ENCODE data around the gene TSPAN7. TPM values are rescaled to one million over a fixed set of nuclear protein-coding genes. Genes with fewer than 3 reads are reported as not detected.
A peak's percentile ranks its signal among the peaks of the same experiment; 100 is the strongest.

The TSPAN7 gene
- total and polyA plus RNA-seq, 7 experiments from 2014 or later = 0.27 to 1.3 (median 0.48) TPM; not detected in 2

GRCh38 chrX:38669428-38669827, 108.1 kb downstream of the TSPAN7 start:
- Mint-ChIP-seq H3K9me3 (no peaks in the 10 kb centered on the region), H3K4me1 (peaks cover 0 to 7% (median 6%) of the 10 kb centered on the region in 7 donors), H3K27me3 (peaks cover 0 to under 1% (median 0%) of the 10 kb centered on the region in 5 donors), H3K27ac (peak overlapping the region in 3 of 9 donors; percentile 31 to 48 (median 42)), H3K4me3 (peak overlapping the region in 1 of 10 donors; percentile 32), H3K36me3 (no peaks in the 10 kb centered on the region)
- ATAC-seq = peak; percentile 29
- Histone ChIP-seq H3K4me1 (ENCODE audit: control insufficient read depth in 2 of 2, insufficient read depth in 2 of 2, low read length in 2 of 2) (no peaks in the 10 kb centered on the region), H3K36me3 (ENCODE audit: control insufficient read depth in 2 of 3, insufficient read depth in 3 of 3, low read length in 3 of 3) (no peaks in the 10 kb centered on the region), H3K4me3 (ENCODE audit: low read length) (no peak overlapping the region), H3K27me3 (ENCODE audit: control insufficient read depth in 2 of 2, insufficient read depth in 2 of 2, low read length in 2 of 2) (no peaks in the 10 kb centered on the region), H3K27ac (ENCODE audit: low read depth, low read length) (no peak overlapping the region), H3K9me3 (ENCODE audit: control insufficient read depth in 2 of 3, low read length in 3 of 3) (no peaks in the 10 kb centered on the region)
- POLR2A ChIA-PET = no interaction called here
- intact Hi-C loops (cut with micrococcal nuclease) = loop anchor here (10.0 kb wide), 3 partner anchors 85 to 485 kb away; no protein-coding TSS in a partner anchor
- DNase-seq = peak in 5 of 9 donors; percentile 18 to 39 (median 20)
- CTCF ChIA-PET = no interaction called here

GRCh38 chrX:38672646-38673045, 111.3 kb downstream of the TSPAN7 start:
- Mint-ChIP-seq H3K9me3 (no peaks in the 10 kb centered on the region), H3K27ac (no peak overlapping the region), H3K36me3 (no peaks in the 10 kb centered on the region), H3K4me1 (peaks cover 0 to 9% (median 6%) of the 10 kb centered on the region in 7 donors), H3K27me3 (peaks cover 0 to 3% (median 0%) of the 10 kb centered on the region in 5 donors), H3K4me3 (no peak overlapping the region)
- CTCF ChIA-PET = interaction anchor here (0.6 kb wide), 2 partner anchors 13 to 1219 kb away, joined by 4 read pairs; no protein-coding TSS in a partner anchor
- Histone ChIP-seq H3K4me1 (ENCODE audit: control insufficient read depth in 2 of 2, insufficient read depth in 2 of 2, low read length in 2 of 2) (no peaks in the 10 kb centered on the region), H3K27me3 (ENCODE audit: control insufficient read depth in 2 of 2, insufficient read depth in 2 of 2, low read length in 2 of 2) (no peaks in the 10 kb centered on the region), H3K4me3 (ENCODE audit: low read length) (no peak overlapping the region), H3K36me3 (ENCODE audit: control insufficient read depth in 2 of 3, insufficient read depth in 3 of 3, low read length in 3 of 3) (no peaks in the 10 kb centered on the region), H3K27ac (ENCODE audit: low read depth, low read length) (no peak overlapping the region), H3K9me3 (ENCODE audit: control insufficient read depth in 2 of 3, low read length in 3 of 3) (no peaks in the 10 kb centered on the region)
- POLR2A ChIA-PET = no interaction called here
- no peak for DNase-seq
- intact Hi-C loops (cut with micrococcal nuclease) = no loop called here
- ATAC-seq = no peak

GRCh38 chrX:38675856-38676255, 114.5 kb downstream of the TSPAN7 start:
- Histone ChIP-seq H3K9me3 (ENCODE audit: control insufficient read depth in 2 of 3, low read length in 3 of 3) (no peaks in the 10 kb centered on the region), H3K36me3 (ENCODE audit: control insufficient read depth in 2 of 3, insufficient read depth in 3 of 3, low read length in 3 of 3) (no peaks in the 10 kb centered on the region), H3K27ac (ENCODE audit: low read depth, low read length) (no peak overlapping the region), H3K4me1 (ENCODE audit: control insufficient read depth in 2 of 2, insufficient read depth in 2 of 2, low read length in 2 of 2) (no peaks in the 10 kb centered on the region), H3K4me3 (ENCODE audit: low read length) (no peak overlapping the region), H3K27me3 (ENCODE audit: control insufficient read depth in 2 of 2, insufficient read depth in 2 of 2, low read length in 2 of 2) (no peaks in the 10 kb centered on the region)
- Mint-ChIP-seq H3K9me3 (no peaks in the 10 kb centered on the region), H3K27ac (peak overlapping the region in 1 of 9 donors; percentile 4), H3K4me1 (peaks cover 0 to 8% (median 0%) of the 10 kb centered on the region in 7 donors), H3K4me3 (no peak overlapping the region), H3K36me3 (no peaks in the 10 kb centered on the region), H3K27me3 (peaks cover 0 to 5% (median 2%) of the 10 kb centered on the region in 5 donors)
- ChIA-PET CTCF (no interaction called here), POLR2A (no interaction called here)
- DNase-seq (no peak), ATAC-seq (no peak)
- intact Hi-C loops (cut with micrococcal nuclease) = no loop called here

- peaks cover 0 to 8% (median 0%) of the 10 kb centered on the region in 7 donors for H3K4me1 Mint-ChIP-seq
- intact Hi-C loops (cut with micrococcal nuclease) = no loop called here
- no peaks in the 10 kb centered on the region for H3K27me3 ChIP-seq (ENCODE audit: control insufficient read depth in 2 of 2, insufficient read depth in 2 of 2, low read length in 2 of 2)
- ChIA-PET POLR2A (no interaction called here), CTCF (no interaction called here)
- no peaks in the 10 kb centered on the region for H3K9me3 Mint-ChIP-seq
- H3K4me3 Mint-ChIP-seq = no peak overlapping the region
- H3K27ac ChIP-seq (ENCODE audit: low read depth, low read length) = no peak overlapping the region
- no peaks in the 10 kb centered on the region for H3K36me3 ChIP-seq (ENCODE audit: control insufficient read depth in 2 of 3, insufficient read depth in 3 of 3, low read length in 3 of 3)
- H3K4me3 ChIP-seq (ENCODE audit: low read length) = no peak overlapping the region
- H3K36me3 Mint-ChIP-seq = no peaks in the 10 kb centered on the region
- no peaks in the 10 kb centered on the region for H3K9me3 ChIP-seq (ENCODE audit: control insufficient read depth in 2 of 3, low read length in 3 of 3)
- H3K4me1 ChIP-seq (ENCODE audit: control insufficient read depth in 2 of 2, insufficient read depth in 2 of 2, low read length in 2 of 2) = no peaks in the 10 kb centered on the region
- no peak overlapping the region for H3K27ac Mint-ChIP-seq
- DNase-seq (no peak), ATAC-seq (no peak)
- H3K27me3 Mint-ChIP-seq = peaks cover 0 to 9% (median 2%) of the 10 kb centered on the region in 5 donors
Observed at GRCh38 chrX:38678183-38678582, 116.8 kb downstream of the TSPAN7 start.

- no peaks in the 10 kb centered on the region for H3K4me1 ChIP-seq (ENCODE audit: control insufficient read depth in 2 of 2, insufficient read depth in 2 of 2, low read length in 2 of 2)
- H3K9me3 ChIP-seq (ENCODE audit: control insufficient read depth in 2 of 3, low read length in 3 of 3) = no peaks in the 10 kb centered on the region
- Mint-ChIP-seq H3K4me1 (peaks cover 0 to 8% (median 0%) of the 10 kb centered on the region in 7 donors), H3K9me3 (no peaks in the 10 kb centered on the region), H3K36me3 (no peaks in the 10 kb centered on the region), H3K27me3 (peaks cover 0 to 9% (median 2%) of the 10 kb centered on the region in 5 donors), H3K27ac (no peak overlapping the region), H3K4me3 (no peak overlapping the region)
- ChIA-PET POLR2A (no interaction called here), CTCF (no interaction called here)
- ATAC-seq (no peak), DNase-seq (no peak)
- intact Hi-C loops (cut with micrococcal nuclease) = no loop called here
- no peaks in the 10 kb centered on the region for H3K36me3 ChIP-seq (ENCODE audit: control insufficient read depth in 2 of 3, insufficient read depth in 3 of 3, low read length in 3 of 3)
- no peaks in the 10 kb centered on the region for H3K27me3 ChIP-seq (ENCODE audit: control insufficient read depth in 2 of 2, insufficient read depth in 2 of 2, low read length in 2 of 2)
- H3K4me3 ChIP-seq (ENCODE audit: low read length) = no peak overlapping the region
- H3K27ac ChIP-seq (ENCODE audit: low read depth, low read length) = no peak overlapping the region
Observed at GRCh38 chrX:38678821-38679220, 117.5 kb downstream of the TSPAN7 start.

- Histone ChIP-seq H3K36me3 (ENCODE audit: control insufficient read depth in 2 of 3, insufficient read depth in 3 of 3, low read length in 3 of 3) (no peaks in the 10 kb centered on the region), H3K27me3 (ENCODE audit: control insufficient read depth in 2 of 2, insufficient read depth in 2 of 2, low read length in 2 of 2) (no peaks in the 10 kb centered on the region), H3K4me1 (ENCODE audit: control insufficient read depth in 2 of 2, insufficient read depth in 2 of 2, low read length in 2 of 2) (no peaks in the 10 kb centered on the region), H3K9me3 (ENCODE audit: control insufficient read depth in 2 of 3, low read length in 3 of 3) (no peaks in the 10 kb centered on the region), H3K4me3 (ENCODE audit: low read length) (no peak overlapping the region), H3K27ac (ENCODE audit: low read depth, low read length) (no peak overlapping the region)
- Mint-ChIP-seq H3K4me1 (peaks cover 0 to 8% (median 0%) of the 10 kb centered on the region in 7 donors), H3K36me3 (no peaks in the 10 kb centered on the region), H3K9me3 (no peaks in the 10 kb centered on the region), H3K27ac (no peak overlapping the region), H3K4me3 (no peak overlapping the region), H3K27me3 (peaks cover 0 to 6% (median 2%) of the 10 kb centered on the region in 5 donors)
- ATAC-seq (no peak), DNase-seq (no peak)
- POLR2A ChIA-PET = no interaction called here
- intact Hi-C loops (cut with micrococcal nuclease) = no loop called here
- CTCF ChIA-PET = no interaction called here
Observed at GRCh38 chrX:38679695-38680094, 118.4 kb downstream of the TSPAN7 start.

GRCh38 chrX:38682095-38682494, 120.8 kb downstream of the TSPAN7 start:
- Histone ChIP-seq H3K9me3 (ENCODE audit: control insufficient read depth in 2 of 3, low read length in 3 of 3) (no peaks in the 10 kb centered on the region), H3K27me3 (ENCODE audit: control insufficient read depth in 2 of 2, insufficient read depth in 2 of 2, low read length in 2 of 2) (no peaks in the 10 kb centered on the region), H3K36me3 (ENCODE audit: control insufficient read depth in 2 of 3, insufficient read depth in 3 of 3, low read length in 3 of 3) (no peaks in the 10 kb centered on the region), H3K4me1 (ENCODE audit: control insufficient read depth in 2 of 2, insufficient read depth in 2 of 2, low read length in 2 of 2) (no peaks in the 10 kb centered on the region), H3K27ac (ENCODE audit: low read depth, low read length) (no peak overlapping the region), H3K4me3 (ENCODE audit: low read length) (no peak overlapping the region)
- ATAC-seq (no peak), DNase-seq (no peak)
- Mint-ChIP-seq H3K4me3 (no peak overlapping the region), H3K27me3 (peaks cover 0 to 6% (median 2%) of the 10 kb centered on the region in 5 donors), H3K36me3 (no peaks in the 10 kb centered on the region), H3K4me1 (peaks cover 0 to 4% (median 0%) of the 10 kb centered on the region in 7 donors), H3K27ac (no peak overlapping the region), H3K9me3 (no peaks in the 10 kb centered on the region)
- POLR2A ChIA-PET = no interaction called here
- intact Hi-C loops (cut with micrococcal nuclease) = no loop called here
- CTCF ChIA-PET = no interaction called here

Measured in naive thymus-derived CD4-positive, alpha-beta T cell (primary cell).